ENCODE results near the gene SLC27A5. TPM values are rescaled to one million over a fixed set of nuclear protein-coding genes. Genes with fewer than 3 reads are reported as not detected.

SLC27A5 gene
- total and polyA plus RNA-seq, 3 donors from 2014 or later: 29.1 to 63.6 (median 37.8) TPM

DNA sequence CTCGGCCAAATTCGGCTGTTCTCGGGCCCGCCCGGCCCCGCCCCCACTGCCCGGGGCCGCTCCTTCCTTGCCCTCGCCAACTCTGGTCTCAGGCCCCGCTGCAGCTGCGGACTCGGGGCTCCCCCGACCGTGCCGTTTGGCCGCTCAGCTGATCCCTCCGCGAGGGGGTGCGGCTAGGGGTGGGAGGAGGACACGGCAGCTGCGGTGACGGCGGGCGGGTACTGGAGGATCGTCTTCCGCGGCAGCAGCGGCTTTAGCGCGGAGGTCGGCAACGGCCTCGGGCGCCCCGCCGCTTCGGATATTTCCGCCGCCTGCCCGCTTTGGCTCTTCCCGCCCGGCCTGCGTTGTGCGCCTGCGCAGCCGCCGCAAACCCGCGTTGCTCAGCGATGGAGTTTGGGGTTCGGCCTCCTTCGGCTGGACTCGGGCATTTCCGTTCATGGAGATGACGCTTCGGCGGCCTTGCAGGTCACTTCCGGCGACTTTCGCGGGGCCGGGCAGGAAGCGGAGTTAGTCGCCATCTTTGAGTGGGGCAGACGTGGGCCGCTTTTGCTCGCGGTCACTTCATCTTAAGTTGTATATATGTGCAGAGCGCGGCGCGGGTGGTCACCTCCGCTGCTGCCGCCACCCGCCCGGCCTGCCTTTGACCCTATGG is 47.0 kb upstream of the SLC27A5 start:
- intact Hi-C loops (cut with DNase I; ENCODE audit: low total_unique reads): no loop called here
- Histone ChIP-seq H3K4me3 (peak overlapping the region; percentile 66 to 84), H3K4me1 (peaks cover 64% of the 10 kb centered on the region)

GRCh38 chr19:58558066-58558622 is 46.4 kb upstream of the SLC27A5 start, which contains the start of gene UBE2M:
UBE2M (minus strand) TSS chr19:58558611; CDS start chr19:58558381, 230 bp downstream.
- Histone ChIP-seq H3K36me3 (ENCODE audit: low read depth, missing control alignments) (no peaks in the 10 kb centered on the region), H3K9me3 (no peaks in the 10 kb centered on the region), H3K27ac (peak within 1 kb of the TSS; percentile 92 to 100), H3K27me3 (no peaks in the 10 kb centered on the region), H3K4me3 (peak within 1 kb of the TSS; percentile 66 to 84), H3K4me1 (peaks cover 61% of the 10 kb centered on the region)
- no peak for DNase-seq
- 1 to 2% methylated on average over 16 to 40 of the region's 62 CpGs for WGBS, 2 donors
- intact Hi-C loops (cut with DNase I; ENCODE audit: low total_unique reads): no loop called here
- no peak for TF ChIP-seq POLR2A (IDR thresholded peaks at IDR 0.05)
- TF ChIP-seq, protein P1, sequence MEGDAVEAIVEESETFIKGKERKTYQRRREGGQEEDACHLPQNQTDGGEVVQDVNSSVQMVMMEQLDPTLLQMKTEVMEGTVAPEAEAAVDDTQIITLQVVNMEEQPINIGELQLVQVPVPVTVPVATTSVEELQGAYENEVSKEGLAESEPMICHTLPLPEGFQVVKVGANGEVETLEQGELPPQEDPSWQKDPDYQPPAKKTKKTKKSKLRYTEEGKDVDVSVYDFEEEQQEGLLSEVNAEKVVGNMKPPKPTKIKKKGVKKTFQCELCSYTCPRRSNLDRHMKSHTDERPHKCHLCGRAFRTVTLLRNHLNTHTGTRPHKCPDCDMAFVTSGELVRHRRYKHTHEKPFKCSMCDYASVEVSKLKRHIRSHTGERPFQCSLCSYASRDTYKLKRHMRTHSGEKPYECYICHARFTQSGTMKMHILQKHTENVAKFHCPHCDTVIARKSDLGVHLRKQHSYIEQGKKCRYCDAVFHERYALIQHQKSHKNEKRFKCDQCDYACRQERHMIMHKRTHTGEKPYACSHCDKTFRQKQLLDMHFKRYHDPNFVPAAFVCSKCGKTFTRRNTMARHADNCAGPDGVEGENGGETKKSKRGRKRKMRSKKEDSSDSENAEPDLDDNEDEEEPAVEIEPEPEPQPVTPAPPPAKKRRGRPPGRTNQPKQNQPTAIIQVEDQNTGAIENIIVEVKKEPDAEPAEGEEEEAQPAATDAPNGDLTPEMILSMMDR (IDR thresholded peaks at IDR 0.05): no peak

More for the DNA sequence above, 47.0 kb upstream of the SLC27A5 start:
- H3K9me3 ChIP-seq: no peaks in the 10 kb centered on the region
- no peaks in the 10 kb centered on the region for H3K27me3 ChIP-seq
- WGBS, 2 donors: 1% methylated on average over 61 of the region's 76 CpGs; no CpG with 5 or more reads in 1 of the 2 donors
- no peaks in the 10 kb centered on the region for H3K36me3 ChIP-seq (ENCODE audit: low read depth, missing control alignments)
- no peak for TF ChIP-seq POLR2A (IDR thresholded peaks at IDR 0.05)
- TF ChIP-seq, protein P1 (IDR thresholded peaks at IDR 0.05): peak in 1 of 3 experiments; percentile 1
- peak overlapping the region; percentile 91 to 100 for H3K27ac ChIP-seq
- peak; percentile 99 for DNase-seq

DNA sequence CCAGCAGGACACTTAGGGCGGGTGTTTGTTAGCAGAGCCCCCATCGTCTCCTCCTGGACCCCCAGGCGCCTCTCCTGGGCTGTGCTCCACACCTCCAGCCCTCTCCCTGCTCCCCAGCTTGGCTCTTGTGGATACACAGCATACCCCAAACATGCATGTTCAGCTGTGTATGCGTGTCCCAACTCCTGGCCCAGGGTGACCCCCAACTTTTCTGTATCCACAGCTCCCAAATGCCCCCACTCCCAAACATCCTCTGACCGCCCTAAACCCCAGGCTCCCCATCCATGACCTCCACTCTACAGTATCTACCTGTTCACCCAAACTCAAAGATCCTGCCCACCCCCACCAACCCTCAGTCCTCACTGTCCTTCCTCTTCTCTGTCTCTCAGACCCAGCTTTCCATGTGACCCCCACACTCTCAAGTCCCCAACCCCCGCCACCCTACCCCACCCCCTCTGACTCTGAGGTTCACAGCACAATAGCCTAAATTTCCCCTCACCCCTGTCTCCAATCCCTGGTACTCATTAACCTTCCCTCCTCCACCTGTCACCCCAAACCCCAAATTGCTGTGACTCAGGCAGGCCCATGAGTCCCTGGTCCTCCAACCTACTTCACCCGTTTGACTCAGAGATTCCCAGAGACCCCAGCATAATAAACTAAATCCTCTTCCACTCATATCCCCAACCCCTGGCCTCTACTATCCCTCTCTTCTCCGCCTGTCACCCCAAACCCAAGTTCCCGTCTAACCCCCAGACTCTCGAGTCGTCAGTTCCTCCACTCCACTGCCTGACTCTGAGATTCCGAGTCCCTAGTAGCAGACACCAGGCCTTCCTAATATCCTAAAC is 45.7 kb upstream of the SLC27A5 start:
- no peak for DNase-seq
- no peaks in the 10 kb centered on the region for H3K9me3 ChIP-seq
- H3K27ac ChIP-seq: peak overlapping the region; percentile 92 to 100
- H3K27me3 ChIP-seq: no peaks in the 10 kb centered on the region
- WGBS, 2 donors: 14 to 27% methylated on average over 9 to 12 of the region's 12 CpGs
- peak overlapping the region; percentile 66 to 84 for H3K4me3 ChIP-seq
- intact Hi-C loops (cut with DNase I; ENCODE audit: low total_unique reads): no loop called here
- peaks cover 54% of the 10 kb centered on the region for H3K4me1 ChIP-seq
- no peaks in the 10 kb centered on the region for H3K36me3 ChIP-seq (ENCODE audit: low read depth, missing control alignments)
- TF ChIP-seq, protein P1 (IDR thresholded peaks at IDR 0.05): no peak
- TF ChIP-seq POLR2A (IDR thresholded peaks at IDR 0.05): no peak

GRCh38 chr19:58556622-58557220 is 44.9 kb upstream of the SLC27A5 start:
- no peak for DNase-seq
- Histone ChIP-seq H3K4me3 (no peak overlapping the region), H3K27ac (peak overlapping the region; percentile 92 to 100), H3K9me3 (no peaks in the 10 kb centered on the region), H3K4me1 (peaks cover 47% of the 10 kb centered on the region), H3K27me3 (no peaks in the 10 kb centered on the region), H3K36me3 (ENCODE audit: low read depth, missing control alignments) (no peaks in the 10 kb centered on the region)
- TF ChIP-seq, protein P1 (IDR thresholded peaks at IDR 0.05): no peak
- no peak for TF ChIP-seq POLR2A (IDR thresholded peaks at IDR 0.05)
- 47 to 56% methylated on average over 10 of the region's 10 CpGs for WGBS, 2 donors
- intact Hi-C loops (cut with DNase I; ENCODE audit: low total_unique reads): no loop called here

Data from testis (tissue), 3 donors.